HG02678 (cell line): ENCODE measurements around the gene SS18L1.

Source experiments
- ATAC-seq: cut with Tn5 transposase; IDR thresholded peaks from one replicate; pipeline ENCODE4 v1.9.1; 2021; ENCODE audit warnings: mild to moderate bottlenecking, moderate library complexity; ENCODE audit not compliant: unreplicated experiment

The SS18L1 gene

GRCh38 chr20:62119591-62120364 lies 23.8 kb upstream of the SS18L1 start:
- ATAC-seq: no peak

DNA sequence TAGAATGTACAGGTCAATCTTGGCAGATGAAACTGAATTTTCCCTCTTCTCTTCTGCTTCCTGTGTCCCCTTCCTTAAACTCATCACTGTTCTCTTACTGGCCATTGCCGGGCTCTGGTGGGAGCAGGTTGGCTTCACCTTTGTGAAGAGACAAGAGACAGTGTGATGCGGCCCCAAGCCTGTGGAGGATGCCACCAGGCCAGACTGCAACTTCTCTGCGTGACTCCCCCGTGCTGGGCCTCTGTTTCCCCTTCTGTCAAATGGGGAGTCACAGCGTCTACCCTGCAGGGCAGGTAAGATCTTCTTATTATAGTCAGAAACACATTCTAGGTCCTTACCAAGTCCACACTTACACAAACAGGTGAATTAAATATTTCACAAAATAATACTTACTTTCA lies 23.2 kb upstream of the SS18L1 start:
- no peak for ATAC-seq

DNA sequence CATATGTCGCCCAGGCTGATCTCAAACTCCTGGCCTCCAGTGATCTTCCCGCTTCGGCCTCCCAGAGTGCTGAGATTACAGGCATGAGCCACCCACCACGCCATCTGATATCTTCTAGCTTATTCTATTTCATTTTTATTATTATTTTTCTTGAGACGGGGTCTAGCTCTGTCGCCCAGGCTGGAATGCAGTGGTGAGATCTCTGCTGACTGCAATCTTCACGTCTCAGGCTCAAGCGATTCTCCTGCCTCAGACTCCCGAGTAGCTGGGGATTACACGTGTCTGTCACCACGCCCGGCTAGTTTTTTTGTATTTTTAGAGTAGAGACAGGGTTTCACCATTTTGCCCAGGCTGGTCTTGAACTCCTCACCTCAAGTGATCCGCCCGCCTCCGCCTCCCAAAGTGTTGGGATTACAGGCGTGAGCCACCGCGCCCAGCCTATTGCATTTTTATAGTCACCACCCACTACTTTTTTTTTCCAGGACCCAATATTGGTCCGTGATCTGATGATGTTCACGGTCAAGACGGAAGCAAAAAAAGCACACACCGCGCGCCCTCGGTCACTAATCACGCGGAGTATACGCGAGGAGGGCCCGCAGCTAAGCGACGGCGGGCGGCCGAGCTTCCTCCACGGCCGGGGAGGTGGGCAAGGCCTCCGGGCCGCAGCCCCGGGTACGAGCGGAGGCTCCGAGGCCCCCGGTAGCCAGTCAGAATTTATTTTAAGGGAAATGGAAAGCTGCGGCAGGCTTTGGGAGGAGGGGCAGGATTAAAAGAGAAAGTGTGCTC lies 22.4 kb upstream of the SS18L1 start:
- peak; percentile 6 for ATAC-seq

DNA sequence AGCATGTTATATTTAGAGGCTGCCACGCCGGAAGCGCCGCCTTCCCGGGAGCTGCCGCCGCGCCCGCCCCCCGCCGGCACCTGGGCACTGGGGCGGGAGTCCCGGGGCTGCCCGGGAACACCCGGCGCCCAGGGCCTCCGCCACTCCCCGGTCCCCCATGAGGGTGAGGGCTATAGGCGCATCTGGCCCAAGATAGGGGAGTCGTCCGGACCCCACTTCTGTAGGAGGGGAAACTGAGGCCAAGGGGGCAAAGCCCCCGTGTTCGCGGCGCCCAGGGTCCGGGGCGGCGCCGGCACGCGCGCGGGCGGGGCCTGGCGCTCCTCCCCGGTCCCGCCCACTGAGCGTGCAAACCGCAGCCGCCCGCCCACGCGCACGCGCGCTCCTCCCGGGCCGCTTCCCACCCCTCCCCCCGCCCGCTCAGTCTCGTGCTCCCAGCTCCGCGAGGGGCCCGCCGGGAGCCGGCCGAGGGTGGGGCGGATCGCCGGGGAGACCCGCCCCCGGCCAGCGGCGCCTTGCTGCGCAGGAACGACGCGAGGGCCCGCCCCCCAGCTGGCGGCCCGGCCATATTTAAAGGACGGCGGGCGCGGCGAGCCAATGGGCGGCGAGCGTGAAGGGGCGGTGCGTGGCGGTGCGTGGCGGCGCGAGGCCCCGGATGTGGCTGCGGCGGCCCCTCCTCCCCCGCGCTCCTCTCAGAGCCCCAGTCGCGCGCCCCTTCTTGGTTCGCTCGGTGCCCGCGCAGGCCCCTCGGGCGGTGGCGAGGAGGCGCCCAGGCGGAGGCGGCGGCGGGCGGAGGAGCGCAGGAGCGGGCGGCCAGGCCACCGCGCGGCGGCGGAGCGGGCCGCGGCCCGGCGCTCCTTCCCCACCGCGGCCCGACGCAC lies 21.6 kb upstream of the SS18L1 start, which contains the start of gene LSM14B:
TSS of gene LSM14B (plus strand) at position 700 of the 878 bp plus-strand sequence. CDS start 192 bp downstream, outside the sequence.
- ATAC-seq: peak; percentile 82

- ATAC-seq: peak; percentile 15
Observed at GRCh38 chr20:62122654-62123449, 20.7 kb upstream of the SS18L1 start.

GRCh38 chr20:62123450-62124118 lies 20.0 kb upstream of the SS18L1 start:
- ATAC-seq: no peak

DNA sequence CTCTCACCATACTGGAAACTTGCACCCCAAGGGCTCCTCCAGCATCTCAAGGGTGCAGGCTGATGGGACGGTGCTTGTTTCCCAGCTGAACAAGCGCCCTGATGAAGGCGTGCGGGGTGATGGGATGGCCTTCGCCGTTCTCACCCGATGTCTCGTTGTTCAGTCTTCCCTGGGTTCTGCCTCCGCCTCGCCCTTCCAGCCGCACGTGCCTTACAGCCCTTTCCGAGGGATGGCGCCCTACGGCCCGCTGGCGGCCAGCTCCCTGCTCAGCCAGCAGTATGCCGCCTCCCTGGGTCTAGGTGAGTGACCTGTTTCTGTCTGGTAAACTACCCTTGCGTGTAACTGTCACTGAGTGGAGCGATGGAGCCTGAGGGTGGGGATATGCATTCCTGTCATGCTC lies 17.4 kb upstream of the SS18L1 start:
- no peak for ATAC-seq

DNA sequence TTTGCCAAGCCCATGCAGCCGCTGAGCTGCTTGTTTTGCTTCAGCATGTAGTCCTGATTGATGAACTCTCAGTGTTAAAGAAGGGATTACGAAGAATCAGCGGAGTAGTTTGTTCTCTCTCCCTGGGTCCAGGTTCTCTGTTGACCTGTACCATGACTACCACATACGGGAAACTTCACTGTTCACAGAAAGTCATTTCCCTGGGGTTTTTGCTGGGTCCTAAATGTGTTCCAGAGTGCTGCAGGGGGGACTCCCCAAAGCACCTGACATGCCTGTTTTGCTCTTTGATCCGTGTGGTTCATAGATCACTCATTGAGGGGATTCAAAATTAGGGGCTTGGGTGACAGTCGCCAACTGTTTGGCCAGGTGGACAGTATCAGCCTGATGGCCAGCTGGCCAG lies 15.8 kb upstream of the SS18L1 start:
- ATAC-seq: no peak

- ATAC-seq: no peak
Observed at GRCh38 chr20:62128502-62128901, 15.1 kb upstream of the SS18L1 start.

GRCh38 chr20:62129731-62130531 lies 13.6 kb upstream of the SS18L1 start:
- ATAC-seq: no peak

DNA sequence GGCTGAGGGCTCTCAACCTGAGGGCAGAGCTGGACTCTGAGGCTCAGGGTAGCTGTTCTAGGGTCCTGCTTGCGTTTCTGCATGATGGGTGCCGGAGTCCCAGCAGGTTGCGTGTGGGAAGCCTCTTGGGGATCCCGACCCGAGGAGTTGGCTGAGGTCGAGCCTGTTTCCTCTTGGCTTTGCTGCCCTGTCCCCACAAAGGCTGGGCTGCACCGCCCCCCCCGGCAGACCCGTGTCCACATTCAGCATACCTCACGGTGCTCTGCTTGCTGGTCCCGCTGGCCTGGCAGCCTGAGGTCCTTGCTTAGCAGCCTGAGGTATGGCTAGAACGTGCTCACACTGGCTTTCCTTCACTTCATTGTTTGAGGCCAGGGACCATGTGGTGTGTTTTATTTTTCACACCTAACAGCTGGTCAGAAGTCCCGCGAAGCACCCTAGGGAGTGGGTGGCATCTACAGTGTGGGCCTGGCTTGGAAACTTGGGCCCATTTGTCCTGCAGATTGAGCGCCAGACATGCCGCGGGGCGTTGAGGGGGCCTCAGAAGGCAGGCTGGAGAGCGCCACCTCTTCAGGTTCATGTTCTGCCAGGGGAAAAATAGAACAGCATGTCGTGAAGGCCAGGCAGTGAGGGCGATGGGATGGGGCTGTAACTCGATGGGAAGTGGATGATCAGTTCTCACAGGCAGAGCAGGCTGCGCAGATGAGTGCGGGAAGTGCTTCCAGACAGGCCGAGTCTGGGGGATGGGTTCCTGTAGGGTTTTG lies 11.8 kb upstream of the SS18L1 start:
- ATAC-seq: no peak

- no peak for ATAC-seq
Observed at GRCh38 chr20:62132421-62132820, 11.1 kb upstream of the SS18L1 start.

DNA sequence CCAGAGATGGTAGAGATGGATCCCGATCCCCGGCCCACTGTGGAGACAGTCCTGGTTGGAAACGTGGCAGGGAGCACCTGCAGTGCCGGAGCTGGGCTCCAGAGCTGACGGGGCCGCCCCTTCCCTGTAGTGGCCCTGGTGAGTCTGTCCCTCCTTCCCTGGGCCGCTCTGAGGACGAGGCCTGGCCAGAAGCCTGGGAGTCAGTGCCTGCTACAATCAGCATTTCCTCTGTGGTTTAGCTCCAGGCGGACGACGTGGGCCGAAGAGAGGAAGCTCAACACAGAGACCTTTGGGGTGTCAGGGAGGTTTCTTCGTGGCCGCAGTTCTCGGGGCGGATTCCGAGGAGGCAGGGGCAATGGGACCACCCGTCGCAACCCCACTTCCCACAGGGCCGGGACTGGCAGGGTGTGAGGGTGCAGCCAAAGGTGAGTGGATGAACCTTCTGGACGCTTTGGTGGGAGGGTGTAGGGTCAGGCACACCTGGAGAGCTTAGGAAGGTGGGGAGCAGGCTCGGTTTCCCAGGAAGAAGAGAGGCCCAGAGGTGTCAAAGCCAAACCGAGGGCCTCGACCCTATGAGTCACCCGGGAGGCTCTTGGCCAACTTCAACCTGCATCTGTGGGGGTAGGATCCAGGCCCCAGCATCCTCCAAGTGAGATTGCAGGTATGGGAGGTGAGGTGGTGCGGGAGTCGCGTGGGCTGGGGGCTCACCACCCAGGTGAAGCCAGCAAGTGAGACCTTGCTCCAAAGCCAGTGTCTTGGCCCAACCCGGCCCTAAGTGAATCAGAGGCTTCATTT lies 10.3 kb upstream of the SS18L1 start:
- ATAC-seq: no peak

GRCh38 chr20:62133864-62134263 lies 9.7 kb upstream of the SS18L1 start:
- no peak for ATAC-seq

GRCh38 chr20:62134735-62135231 lies 8.8 kb upstream of the SS18L1 start:
- ATAC-seq: no peak

DNA sequence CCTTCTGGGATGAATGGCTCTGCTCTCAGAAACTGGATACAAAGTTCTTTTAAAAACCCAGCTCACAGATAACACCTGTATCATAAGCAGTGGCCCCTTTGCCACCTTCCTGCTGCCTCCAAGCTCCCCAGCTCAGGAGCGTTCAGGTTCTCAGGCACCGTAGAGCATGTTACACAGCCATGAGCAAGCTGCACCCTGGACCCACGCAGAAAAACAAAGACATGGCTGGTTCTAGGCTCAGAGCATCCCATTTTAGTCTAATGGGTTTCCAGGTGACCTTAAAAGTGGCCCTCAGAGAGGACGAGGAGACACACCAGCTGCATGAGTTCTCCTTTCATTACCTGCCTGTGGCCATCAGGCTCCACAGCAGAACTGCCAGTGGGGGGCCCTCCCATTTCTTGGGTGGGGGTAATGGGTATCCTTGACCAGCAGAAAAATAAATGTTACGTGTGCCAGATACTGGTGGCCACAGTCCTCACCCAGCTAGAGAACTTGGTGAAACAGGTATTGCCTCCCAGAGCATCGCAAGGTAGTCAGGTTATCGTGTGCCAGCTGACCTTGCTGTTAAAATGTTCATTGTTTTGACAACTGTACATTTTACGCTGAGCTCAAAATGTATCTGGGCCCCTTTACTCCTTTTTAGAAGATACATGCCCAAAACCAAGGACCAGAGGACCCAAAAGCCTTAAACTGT lies 7.8 kb upstream of the SS18L1 start:
- ATAC-seq: no peak
